H9 (cell line): ENCODE data around the gene POLR2H. TPM values are rescaled to one million over a fixed set of nuclear protein-coding genes. Genes with fewer than 3 reads are reported as not detected.

Source experiments
- DNase-seq: peaks from one replicate; pipeline ENCODE4 v3.0.0-alpha.2; 2017
- H2AFZ ChIP-seq: one replicate; pipeline ENCODE4 v1.6.1; 2013; ENCODE audit warnings: mild to moderate bottlenecking, low read length, control low read depth, moderate library complexity
- H2AK5ac ChIP-seq: 2 replicates; pipeline ENCODE4 v1.6.1; 2013; ENCODE audit warnings: low read length, control low read depth, mixed read lengths; ENCODE audit not compliant: insufficient read length
- H2BK120ac ChIP-seq: one replicate; pipeline ENCODE4 v1.6.1; 2013; ENCODE audit warnings: low read depth, mild to moderate bottlenecking, low read length, control low read depth, inconsistent platforms; ENCODE audit not compliant: poor library complexity, severe bottlenecking
- H2BK12ac ChIP-seq: 2 replicates; pipeline ENCODE4 v1.6.1; 2013; ENCODE audit warnings: low read length, control low read depth, mixed read lengths, low read depth; ENCODE audit not compliant: insufficient read length
- H2BK15ac ChIP-seq: 2 replicates; pipeline ENCODE4 v1.6.1; 2013; ENCODE audit warnings: low read depth, low read length, control low read depth
- H2BK20ac ChIP-seq: one replicate; pipeline ENCODE4 v1.6.1; 2013; ENCODE audit warnings: low read depth, mild to moderate bottlenecking, low read length, control low read depth, inconsistent platforms; ENCODE audit not compliant: poor library complexity, severe bottlenecking
- H2BK5ac ChIP-seq: 2 replicates; pipeline ENCODE4 v1.6.1; 2013; ENCODE audit warnings: low read length, control low read depth, mixed read lengths; ENCODE audit not compliant: insufficient read length
- H3K14ac ChIP-seq: 2 replicates; pipeline ENCODE4 v1.6.1; 2013; ENCODE audit warnings: low read length, control low read depth; ENCODE audit not compliant: insufficient read depth
- H3K18ac ChIP-seq: 2 replicates; pipeline ENCODE4 v1.6.1; 2013; ENCODE audit warnings: low read depth, mild to moderate bottlenecking, mixed read lengths, low read length, control low read depth; ENCODE audit not compliant: insufficient read length
- H3K23ac ChIP-seq: 2 replicates; pipeline ENCODE4 v1.6.1; 2013; ENCODE audit warnings: low read length, control low read depth, mixed read lengths, low read depth; ENCODE audit not compliant: insufficient read length
- H3K23me2 ChIP-seq: 2 replicates; pipeline ENCODE4 v1.6.1; 2013; ENCODE audit warnings: low read depth, mild to moderate bottlenecking, mixed read lengths, low read length, control low read depth; ENCODE audit not compliant: insufficient read length, poor library complexity, severe bottlenecking
- H3K27ac ChIP-seq: 2 replicates; pipeline ENCODE4 v1.5.1; 2013; ENCODE audit warnings: low read length, control low read depth, mixed read lengths, low read depth; ENCODE audit not compliant: insufficient read length
- H3K27me3 ChIP-seq: 2 replicates; pipeline ENCODE4 v1.6.1; 2013; ENCODE audit warnings: low read length, control low read depth, inconsistent platforms; ENCODE audit not compliant: insufficient read depth
- H3K4ac ChIP-seq: 2 replicates; pipeline ENCODE4 v1.6.1; 2013; ENCODE audit warnings: low read depth, mild to moderate bottlenecking, control low read depth, inconsistent platforms, low read length, moderate library complexity
- H3K4me1 ChIP-seq: 2 replicates; pipeline ENCODE4 v1.6.1; 2013; ENCODE audit warnings: low read length, control low read depth, inconsistent platforms; ENCODE audit not compliant: insufficient read depth
- H3K4me2 ChIP-seq: 2 replicates; pipeline ENCODE4 v1.6.1; 2013; ENCODE audit warnings: low read length, control low read depth, mixed read lengths; ENCODE audit not compliant: insufficient read length, insufficient read depth
- H3K56ac ChIP-seq: 2 replicates; pipeline ENCODE4 v1.6.1; 2013; ENCODE audit warnings: low read depth, mild to moderate bottlenecking, mixed read lengths, low read length, control low read depth; ENCODE audit not compliant: insufficient read length
- H3K79me1 ChIP-seq: 2 replicates; pipeline ENCODE4 v1.6.1; 2013; ENCODE audit warnings: low read depth, mild to moderate bottlenecking, moderate library complexity, low read length, control low read depth, inconsistent platforms; ENCODE audit not compliant: insufficient read depth, poor library complexity, severe bottlenecking
- H3K79me2 ChIP-seq: 2 replicates; pipeline ENCODE4 v1.6.1; 2013; ENCODE audit warnings: low read length, control low read depth, inconsistent platforms; ENCODE audit not compliant: insufficient read depth
- H3K9ac ChIP-seq: 2 replicates; pipeline ENCODE4 v1.6.1; 2013; ENCODE audit warnings: low read length, control low read depth, mixed read lengths; ENCODE audit not compliant: insufficient read length; ENCODE audit errors: extremely low read depth
- H3K9me3 ChIP-seq: one replicate; pipeline ENCODE4 v1.6.1; 2013; ENCODE audit warnings: low read depth, low read length, inconsistent platforms; ENCODE audit not compliant: control insufficient read depth
- H3T11ph ChIP-seq: one replicate; pipeline ENCODE4 v1.6.1; 2013; ENCODE audit warnings: mild to moderate bottlenecking, low read length, control low read depth, inconsistent platforms
- H4K20me1 ChIP-seq: one replicate; pipeline ENCODE4 v1.6.1; 2013; ENCODE audit not compliant: control insufficient read depth, insufficient read length, insufficient read depth
- H4K5ac ChIP-seq: 2 replicates; pipeline ENCODE4 v1.6.1; 2013; ENCODE audit warnings: low read depth, mild to moderate bottlenecking, mixed read lengths, low read length, control low read depth; ENCODE audit not compliant: insufficient read length
- H4K8ac ChIP-seq: replicated peaks from 2 replicates; pipeline ENCODE4 v1.6.1; 2013; ENCODE audit warnings: low read length, control low read depth, mixed read lengths, low read depth; ENCODE audit not compliant: insufficient read length
- H4K91ac ChIP-seq: 2 replicates; pipeline ENCODE4 v1.6.1; 2013; ENCODE audit warnings: low read depth, mild to moderate bottlenecking, moderate library complexity, mixed read lengths, low read length, control low read depth; ENCODE audit not compliant: insufficient read length
- H3K27ac Mint-ChIP-seq, 3 experiments: 2 replicates in 2 of 3; 3 replicates in 1 of 3; pipeline ENCODE4 v1.8.0; 2020 to 2021; ENCODE audit warnings: mixed read lengths in 3 of 3, mild to moderate bottlenecking in 1 of 3, moderate library complexity in 1 of 3
- H3K27me3 Mint-ChIP-seq: 2 replicates; pipeline ENCODE4 v1.8.0; 2021; ENCODE audit warnings: low read depth, mild to moderate bottlenecking, moderate library complexity, mixed read lengths
- H3K36me3 Mint-ChIP-seq, 3 experiments: 2 replicates in 2 of 3; 3 replicates in 1 of 3; pipeline ENCODE4 v1.8.0; 2020 to 2021; ENCODE audit warnings: low read depth in 3 of 3, mixed read lengths in 3 of 3; ENCODE audit not compliant: insufficient read depth in 1 of 3
- H3K4me1 Mint-ChIP-seq, 2 experiments: 2 replicates each; pipeline ENCODE4 v1.8.0; 2020; ENCODE audit warnings: mixed read lengths in 2 of 2
- H3K4me3 Mint-ChIP-seq, 2 experiments: 2 replicates in 1 of 2; 3 replicates in 1 of 2; pipeline ENCODE4 v1.8.0; 2020 to 2021; ENCODE audit warnings: mild to moderate bottlenecking in 2 of 2, mixed read lengths in 2 of 2, moderate library complexity in 1 of 2
- H3K9me3 Mint-ChIP-seq, 2 experiments: 2 replicates in 1 of 2; 3 replicates in 1 of 2; pipeline ENCODE4 v1.8.0; 2020; ENCODE audit warnings: mild to moderate bottlenecking in 2 of 2, mixed read lengths in 2 of 2, moderate library complexity in 1 of 2
- CTCF ChIP-seq: fragments of 200-600 bp; sonication (generic); conservative IDR thresholded peaks from 3 replicates; pipeline ENCODE4 v1.8.0; 2021; ENCODE audit warnings: antibody characterized with exemption, mild to moderate bottlenecking
- WGBS: extraction: QIAGEN DNeasy Blood & Tissue Kit; methylation state at CpG from one replicate; pipeline ENCODE4 v1.1.7; 2013; ENCODE audit warnings: missing lambda C conversion rate, low lambda C conversion rate, mixed read lengths; ENCODE audit not compliant: insufficient read length; ENCODE audit errors: extremely low coverage; 5-methylcytosine and 5-hydroxymethylcytosine counted together
- total RNA-seq: library from RNA; stranded (reverse); gene quantifications from 2 replicates; pipeline ENCODE4 v1.2.1, GENCODE V29; 2021

POLR2H gene
- total RNA-seq, 1 experiment from 2014 or later, result 115 TPM

GRCh38 chr3:184383033-184383740 is 21.7 kb downstream of the POLR2H start:
- Mint-ChIP-seq H3K9me3 (peaks cover 0 to 3% of the 10 kb centered on the region in 2 experiments; a peak in 3 of 5 replicates), H3K27ac (no peak overlapping the region)
- no CpG with 5 or more reads among the region's 15 CpGs for WGBS

More at GRCh38 chr3:184383033-184383740, 21.7 kb downstream of the POLR2H start:
- Histone ChIP-seq H2BK12ac (no peak overlapping the region), H3K4me2 (no peak overlapping the region), H4K8ac (no peak overlapping the region), H2BK5ac (no peak overlapping the region), H3K23ac (no peak overlapping the region), H4K5ac (no peak overlapping the region), H3K9me3 (no peaks in the 10 kb centered on the region), H3K4ac (no peak overlapping the region), H2BK120ac (no peak overlapping the region), H3K79me2 (no peaks in the 10 kb centered on the region), H4K91ac (no peak overlapping the region), H2BK20ac (no peak overlapping the region), H3K18ac (no peak overlapping the region), H3K56ac (no peak overlapping the region), H3K14ac (no peak overlapping the region), H3K4me1 (no peaks in the 10 kb centered on the region), H3K27ac (no peak overlapping the region), H3K79me1 (no peaks in the 10 kb centered on the region), H4K20me1 (peaks cover 2% of the 10 kb centered on the region), H3K23me2 (peaks cover 9% of the 10 kb centered on the region), H3T11ph (no peak overlapping the region), H3K9ac (no peak overlapping the region), H3K27me3 (peaks cover 33% of the 10 kb centered on the region), H2AFZ (no peak overlapping the region), H2AK5ac (no peak overlapping the region), H2BK15ac (no peak overlapping the region)
- H3K4me1 Mint-ChIP-seq, result peaks cover 14 to 16% of the 10 kb centered on the region in 2 experiments
- no peaks in the 10 kb centered on the region for H3K36me3 Mint-ChIP-seq
- H3K27me3 Mint-ChIP-seq, result peaks cover 66% of the 10 kb centered on the region
- no peak for TF ChIP-seq CTCF
- no peak overlapping the region for H3K4me3 Mint-ChIP-seq
- DNase-seq, result no peak
